HCEC 1CT (cell line): ENCODE measurements around the gene APLP2.
"Not testable (repeated sequence)": the region's sequence is repeated elsewhere in the genome, so short reads cannot be mapped to it uniquely, and the experiment has no call there.

ENCODE experiments used
- DNase-seq: peaks from one replicate; pipeline ENCODE4 v3.0.0-alpha.2; 2017

Gene APLP2

DNA sequence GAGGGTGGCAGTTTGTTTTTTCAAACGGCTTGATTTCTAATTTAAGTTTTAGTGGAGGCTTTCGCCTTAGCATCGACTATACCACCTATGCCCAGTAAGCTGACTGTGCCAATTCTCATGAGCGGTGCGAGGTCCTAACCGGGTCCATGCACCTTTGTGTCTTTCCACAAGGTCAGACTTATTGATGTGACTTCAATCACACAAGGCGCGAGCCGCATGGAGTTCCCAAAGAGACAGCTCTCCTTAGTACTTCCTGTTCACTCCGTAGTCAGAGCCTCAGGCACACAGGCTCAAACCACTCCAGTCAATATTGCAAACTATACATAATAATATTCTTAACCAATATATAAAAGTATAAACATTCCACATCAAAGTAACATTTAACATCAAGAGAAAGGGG is 108.1 kb downstream of the APLP2 start:
- no peak for DNase-seq

DNA sequence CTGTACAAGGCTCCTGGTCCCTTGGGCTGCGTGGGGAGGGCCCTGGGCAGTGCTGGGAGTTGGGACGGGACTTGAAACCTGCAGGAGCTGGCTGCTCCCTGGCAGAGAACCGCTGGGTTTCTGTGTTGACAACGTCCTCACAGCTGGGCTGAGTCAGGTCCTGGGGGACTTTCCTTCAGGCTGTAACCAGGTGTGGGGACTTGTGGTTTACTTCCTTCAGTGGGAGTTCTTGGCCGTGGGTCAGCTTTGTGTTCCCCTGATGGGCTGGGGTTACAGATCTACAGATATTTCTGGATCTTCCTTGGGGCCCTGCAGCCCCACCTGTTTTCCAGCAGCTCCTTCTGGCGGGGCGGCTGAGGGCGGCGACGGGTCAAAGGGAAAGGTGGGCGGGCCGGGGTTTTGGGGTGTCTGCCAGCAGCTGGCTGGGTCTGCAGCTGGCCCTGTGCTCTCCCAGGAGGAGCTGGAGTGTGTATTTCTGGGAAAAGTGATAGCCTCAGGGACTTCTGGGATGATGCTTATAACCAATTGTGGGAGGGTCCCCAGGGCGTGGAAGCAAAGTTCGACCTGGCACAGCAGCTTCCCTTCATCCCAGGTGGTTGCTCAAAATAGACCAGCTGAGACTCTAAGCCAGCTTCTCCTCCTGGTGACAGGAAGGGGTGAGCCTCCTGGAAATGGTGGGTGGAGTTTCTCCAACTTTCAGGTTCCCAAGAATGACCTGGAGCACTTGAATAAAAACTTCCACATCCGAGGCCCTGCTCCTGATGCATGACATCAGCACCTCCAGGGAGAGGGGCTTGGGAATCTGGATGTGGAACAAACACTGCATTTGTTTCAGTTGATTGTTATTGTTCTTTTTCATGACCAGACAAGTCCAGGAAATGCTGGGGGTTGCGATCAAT is 109.0 kb downstream of the APLP2 start:
- no peak for DNase-seq

- DNase-seq, result no peak
These were observed 110.0 kb downstream of the APLP2 start for GRCh38 chr11:130179396-130180306.

DNA sequence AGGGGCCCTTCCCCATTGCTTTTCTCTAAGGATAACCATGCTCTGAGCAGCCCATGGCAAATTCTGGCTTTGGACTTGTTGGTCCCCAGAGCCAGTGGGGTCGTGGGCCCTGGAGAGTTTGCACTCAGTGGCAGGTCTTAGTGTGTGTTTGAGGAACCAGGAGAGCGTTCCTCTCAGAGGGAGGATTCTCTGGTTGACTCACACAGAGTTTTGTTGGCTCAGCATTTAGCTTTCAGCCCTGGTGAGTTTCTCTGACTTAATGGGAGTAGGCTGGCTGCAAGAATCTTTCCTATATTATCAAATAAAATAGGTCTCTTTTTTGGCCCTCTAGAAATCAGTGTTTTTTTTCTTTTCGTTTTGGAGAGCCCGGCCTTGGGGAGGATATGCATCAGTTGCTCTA is 110.8 kb downstream of the APLP2 start:
- no peak for DNase-seq

- no peak for DNase-seq
These were observed 111.2 kb downstream of the APLP2 start for GRCh38 chr11:130180896-130181294.

DNA sequence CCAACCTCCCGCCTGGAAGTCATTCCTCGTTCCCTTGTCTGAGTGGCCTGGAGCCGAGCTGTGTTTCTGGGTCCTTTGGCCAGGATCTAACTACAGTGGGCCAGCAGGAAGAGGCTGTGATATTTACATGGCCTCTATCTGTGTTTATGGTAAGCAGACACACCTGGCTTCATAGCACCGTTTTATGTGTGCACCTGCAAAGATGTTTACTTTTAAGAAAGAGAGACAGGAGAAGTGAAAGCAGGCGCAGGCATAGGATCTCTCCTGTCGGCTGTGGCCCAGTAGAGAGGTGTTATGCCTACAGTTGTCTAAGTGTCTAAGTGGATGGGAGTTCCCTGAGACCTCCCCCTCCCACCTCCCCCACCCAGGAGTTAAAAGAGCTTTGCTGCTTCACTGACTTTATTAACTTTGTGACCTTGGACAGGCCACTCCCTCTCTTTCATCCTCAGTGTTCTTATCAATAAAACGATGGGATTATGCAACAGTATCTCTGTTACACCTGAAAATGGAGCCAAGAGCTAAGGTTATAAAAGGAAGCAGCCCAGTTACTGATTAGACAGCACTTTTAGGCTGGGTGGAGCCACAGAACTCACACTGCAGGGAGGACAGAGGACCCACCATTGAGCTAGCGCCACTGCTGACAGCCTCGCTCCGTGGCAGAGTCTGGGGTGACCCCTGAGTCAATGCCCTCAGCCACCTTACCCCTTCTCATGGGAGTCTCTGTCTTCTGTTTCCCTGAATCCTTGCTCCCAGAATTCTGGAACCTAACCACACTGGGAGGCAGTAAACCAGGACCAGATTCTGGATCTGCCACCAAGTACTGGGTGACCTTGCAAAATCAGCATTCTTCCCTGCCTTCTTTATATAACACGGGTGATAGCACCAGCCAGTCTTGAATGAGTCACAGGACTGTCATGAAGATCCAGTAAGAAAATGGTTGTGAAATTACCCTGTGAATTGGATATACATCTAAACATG is 111.9 kb downstream of the APLP2 start:
- peak; percentile 84 for DNase-seq

- no peak for DNase-seq
These were observed 114.3 kb downstream of the APLP2 start for GRCh38 chr11:130183878-130184610.

- no peak for DNase-seq
These were observed 117.4 kb downstream of the APLP2 start for GRCh38 chr11:130187096-130187495.

GRCh38 chr11:130188047-130188446 is 118.4 kb downstream of the APLP2 start:
- DNase-seq, result no peak

GRCh38 chr11:130188585-130189347 is 119.1 kb downstream of the APLP2 start:
- no peak for DNase-seq

GRCh38 chr11:130189492-130190210 is 120.0 kb downstream of the APLP2 start:
- DNase-seq, result no peak

DNA sequence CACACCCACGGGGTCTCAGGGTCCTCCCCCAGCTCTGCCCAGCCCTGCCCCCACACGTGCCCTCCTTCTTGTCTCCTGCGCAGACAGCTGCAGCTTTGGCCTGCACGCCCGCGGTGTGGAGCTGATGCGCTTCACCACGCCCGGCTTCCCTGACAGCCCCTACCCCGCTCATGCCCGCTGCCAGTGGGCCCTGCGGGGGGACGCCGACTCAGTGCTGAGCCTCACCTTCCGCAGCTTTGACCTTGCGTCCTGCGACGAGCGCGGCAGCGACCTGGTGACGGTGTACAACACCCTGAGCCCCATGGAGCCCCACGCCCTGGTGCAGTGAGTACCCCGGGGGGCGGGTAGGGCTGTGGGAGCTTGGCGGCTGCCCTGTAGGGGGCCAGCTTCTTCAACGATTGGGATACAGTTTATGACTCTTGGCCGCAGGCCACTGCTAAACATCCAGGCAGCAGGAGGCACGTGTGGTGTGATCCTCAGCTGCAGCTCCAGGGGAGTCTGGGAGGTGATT is 120.7 kb downstream of the APLP2 start:
- no peak for DNase-seq

DNA sequence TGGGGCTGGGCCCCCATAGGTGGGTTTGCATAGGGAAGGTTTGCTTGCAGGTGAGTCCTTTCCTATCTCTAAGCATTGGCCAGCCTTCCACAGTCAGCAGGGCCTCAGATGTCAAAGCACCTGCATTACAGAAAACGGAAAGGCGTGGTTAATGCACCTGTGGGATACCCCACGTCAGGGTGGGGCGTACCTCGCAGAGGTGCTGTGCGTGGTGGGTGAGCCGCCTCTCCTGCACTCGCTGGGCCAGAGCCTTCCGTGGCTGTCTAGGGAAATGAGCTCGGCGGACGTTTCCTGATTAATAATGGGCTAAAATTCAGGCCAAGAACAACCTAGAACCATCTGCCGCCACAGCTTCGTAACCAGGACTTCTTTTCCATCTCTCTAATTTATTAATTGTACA is 122.2 kb downstream of the APLP2 start:
- DNase-seq, result no peak

GRCh38 chr11:130192845-130193267 is 123.2 kb downstream of the APLP2 start:
- no peak for DNase-seq

GRCh38 chr11:130193551-130193950 is 123.9 kb downstream of the APLP2 start:
- not testable (repeated sequence) for DNase-seq
